Measurements from ENCODE around the gene RMC1. TPM values are rescaled to one million over a fixed set of nuclear protein-coding genes. Genes with fewer than 3 reads are reported as not detected.

RMC1 gene
- total and polyA plus RNA-seq, 2 of the 13 experiments (the other 11 are each of a cell fraction or from before 2014, with no cell fraction given), result 9.4 to 19.5 TPM

DNA sequence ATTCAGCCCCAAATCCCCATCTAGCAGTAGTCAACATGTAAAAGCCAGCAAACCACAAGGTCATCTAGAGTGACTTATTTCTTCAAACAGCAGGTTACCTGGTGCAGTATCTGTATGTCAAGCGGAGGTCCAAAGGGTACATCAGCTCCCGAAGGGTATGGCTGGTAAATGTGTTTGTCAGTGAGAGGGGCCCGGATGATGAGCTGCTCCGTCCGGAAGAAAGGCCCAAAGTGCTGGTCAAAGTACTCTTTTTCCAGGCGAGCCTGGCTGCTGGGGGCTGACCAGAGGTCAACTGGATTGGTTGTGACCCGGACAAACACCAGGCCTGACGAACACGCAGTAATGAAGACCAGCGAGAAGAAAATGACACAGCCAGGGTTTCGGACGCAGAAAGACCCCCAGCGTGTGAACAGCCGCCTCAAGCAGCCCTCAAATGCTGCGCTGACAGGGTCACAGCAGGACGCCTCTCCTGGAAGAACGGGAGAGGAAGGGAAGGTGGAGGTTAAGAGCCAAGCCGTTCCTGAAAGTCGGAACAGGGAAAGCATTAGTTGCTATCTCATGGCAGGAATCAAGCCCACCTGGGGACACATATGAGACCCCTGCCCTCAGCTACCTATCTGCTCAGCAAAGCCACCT is 53.0 kb downstream of the RMC1 start (continued):
- TF ChIP-seq KDM5B (CRISPR knock-in tag; IDR thresholded peaks at IDR 0.05; ENCODE audit: borderline replicate concordance) (peak; percentile 88; the same call in 1 of the 2 replicates), HNF1B (CRISPR knock-in tag; IDR thresholded peaks at IDR 0.05) (peak; percentile 95), ZGPAT (CRISPR knock-in tag; IDR thresholded peaks at IDR 0.05) (peak; percentile 92), ZNF777 (CRISPR knock-in tag; IDR thresholded peaks at IDR 0.05) (0 out of 2 replicates have a peak, but pooled peaks have one; percentile 43), ZNF598 (CRISPR knock-in tag; IDR thresholded peaks at IDR 0.05; ENCODE audit: borderline replicate concordance) (peak; percentile 53; the same call in 1 of the 2 replicates), KMT2A (CRISPR knock-in tag; IDR thresholded peaks at IDR 0.05) (peak; percentile 75), SP4 (CRISPR knock-in tag; IDR thresholded peaks at IDR 0.05) (peak; percentile 31; the same call in 1 of the 2 replicates), ZSCAN25 (CRISPR knock-in tag; IDR thresholded peaks at IDR 0.05) (0 out of 2 replicates have a peak, but pooled peaks have one; percentile 31), KDM4B (CRISPR knock-in tag; IDR thresholded peaks at IDR 0.05) (no peak), TOPORS (CRISPR knock-in tag; IDR thresholded peaks at IDR 0.05) (peak; percentile 87), RCOR2 (CRISPR knock-in tag; IDR thresholded peaks at IDR 0.05) (peak; percentile 98)
- TF ChIP-seq, protein P1, sequence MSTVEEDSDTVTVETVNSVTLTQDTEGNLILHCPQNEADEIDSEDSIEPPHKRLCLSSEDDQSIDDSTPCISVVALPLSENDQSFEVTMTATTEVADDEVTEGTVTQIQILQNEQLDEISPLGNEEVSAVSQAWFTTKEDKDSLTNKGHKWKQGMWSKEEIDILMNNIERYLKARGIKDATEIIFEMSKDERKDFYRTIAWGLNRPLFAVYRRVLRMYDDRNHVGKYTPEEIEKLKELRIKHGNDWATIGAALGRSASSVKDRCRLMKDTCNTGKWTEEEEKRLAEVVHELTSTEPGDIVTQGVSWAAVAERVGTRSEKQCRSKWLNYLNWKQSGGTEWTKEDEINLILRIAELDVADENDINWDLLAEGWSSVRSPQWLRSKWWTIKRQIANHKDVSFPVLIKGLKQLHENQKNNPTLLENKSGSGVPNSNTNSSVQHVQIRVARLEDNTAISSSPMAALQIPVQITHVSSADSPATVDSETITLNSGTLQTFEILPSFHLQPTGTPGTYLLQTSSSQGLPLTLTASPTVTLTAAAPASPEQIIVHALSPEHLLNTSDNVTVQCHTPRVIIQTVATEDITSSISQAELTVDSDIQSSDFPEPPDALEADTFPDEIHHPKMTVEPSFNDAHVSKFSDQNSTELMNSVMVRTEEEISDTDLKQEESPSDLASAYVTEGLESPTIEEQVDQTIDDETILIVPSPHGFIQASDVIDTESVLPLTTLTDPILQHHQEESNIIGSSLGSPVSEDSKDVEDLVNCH (CRISPR knock-in tag; IDR thresholded peaks at IDR 0.05), result no peak
- TF ChIP-seq, protein P2, sequence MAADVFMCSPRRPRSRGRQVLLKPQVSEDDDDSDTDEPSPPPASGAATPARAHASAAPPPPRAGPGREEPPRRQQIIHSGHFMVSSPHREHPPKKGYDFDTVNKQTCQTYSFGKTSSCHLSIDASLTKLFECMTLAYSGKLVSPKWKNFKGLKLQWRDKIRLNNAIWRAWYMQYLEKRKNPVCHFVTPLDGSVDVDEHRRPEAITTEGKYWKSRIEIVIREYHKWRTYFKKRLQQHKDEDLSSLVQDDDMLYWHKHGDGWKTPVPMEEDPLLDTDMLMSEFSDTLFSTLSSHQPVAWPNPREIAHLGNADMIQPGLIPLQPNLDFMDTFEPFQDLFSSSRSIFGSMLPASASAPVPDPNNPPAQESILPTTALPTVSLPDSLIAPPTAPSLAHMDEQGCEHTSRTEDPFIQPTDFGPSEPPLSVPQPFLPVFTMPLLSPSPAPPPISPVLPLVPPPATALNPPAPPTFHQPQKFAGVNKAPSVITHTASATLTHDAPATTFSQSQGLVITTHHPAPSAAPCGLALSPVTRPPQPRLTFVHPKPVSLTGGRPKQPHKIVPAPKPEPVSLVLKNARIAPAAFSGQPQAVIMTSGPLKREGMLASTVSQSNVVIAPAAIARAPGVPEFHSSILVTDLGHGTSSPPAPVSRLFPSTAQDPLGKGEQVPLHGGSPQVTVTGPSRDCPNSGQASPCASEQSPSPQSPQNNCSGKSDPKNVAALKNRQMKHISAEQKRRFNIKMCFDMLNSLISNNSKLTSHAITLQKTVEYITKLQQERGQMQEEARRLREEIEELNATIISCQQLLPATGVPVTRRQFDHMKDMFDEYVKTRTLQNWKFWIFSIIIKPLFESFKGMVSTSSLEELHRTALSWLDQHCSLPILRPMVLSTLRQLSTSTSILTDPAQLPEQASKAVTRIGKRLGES (CRISPR knock-in tag; IDR thresholded peaks at IDR 0.05; ENCODE audit: borderline replicate concordance), result no peak; the same call in 1 of the 2 replicates
- TF ChIP-seq, protein P3, sequence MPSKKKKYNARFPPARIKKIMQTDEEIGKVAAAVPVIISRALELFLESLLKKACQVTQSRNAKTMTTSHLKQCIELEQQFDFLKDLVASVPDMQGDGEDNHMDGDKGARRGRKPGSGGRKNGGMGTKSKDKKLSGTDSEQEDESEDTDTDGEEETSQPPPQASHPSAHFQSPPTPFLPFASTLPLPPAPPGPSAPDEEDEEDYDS (CRISPR knock-in tag; IDR thresholded peaks at IDR 0.05), result peak; percentile 47; the same call in 1 of the 2 replicates
- TF ChIP-seq, protein P4, sequence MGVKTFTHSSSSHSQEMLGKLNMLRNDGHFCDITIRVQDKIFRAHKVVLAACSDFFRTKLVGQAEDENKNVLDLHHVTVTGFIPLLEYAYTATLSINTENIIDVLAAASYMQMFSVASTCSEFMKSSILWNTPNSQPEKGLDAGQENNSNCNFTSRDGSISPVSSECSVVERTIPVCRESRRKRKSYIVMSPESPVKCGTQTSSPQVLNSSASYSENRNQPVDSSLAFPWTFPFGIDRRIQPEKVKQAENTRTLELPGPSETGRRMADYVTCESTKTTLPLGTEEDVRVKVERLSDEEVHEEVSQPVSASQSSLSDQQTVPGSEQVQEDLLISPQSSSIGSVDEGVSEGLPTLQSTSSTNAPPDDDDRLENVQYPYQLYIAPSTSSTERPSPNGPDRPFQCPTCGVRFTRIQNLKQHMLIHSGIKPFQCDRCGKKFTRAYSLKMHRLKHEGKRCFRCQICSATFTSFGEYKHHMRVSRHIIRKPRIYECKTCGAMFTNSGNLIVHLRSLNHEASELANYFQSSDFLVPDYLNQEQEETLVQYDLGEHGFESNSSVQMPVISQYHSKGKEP (CRISPR knock-in tag; IDR thresholded peaks at IDR 0.05), result no peak
- TF ChIP-seq, protein P5, sequence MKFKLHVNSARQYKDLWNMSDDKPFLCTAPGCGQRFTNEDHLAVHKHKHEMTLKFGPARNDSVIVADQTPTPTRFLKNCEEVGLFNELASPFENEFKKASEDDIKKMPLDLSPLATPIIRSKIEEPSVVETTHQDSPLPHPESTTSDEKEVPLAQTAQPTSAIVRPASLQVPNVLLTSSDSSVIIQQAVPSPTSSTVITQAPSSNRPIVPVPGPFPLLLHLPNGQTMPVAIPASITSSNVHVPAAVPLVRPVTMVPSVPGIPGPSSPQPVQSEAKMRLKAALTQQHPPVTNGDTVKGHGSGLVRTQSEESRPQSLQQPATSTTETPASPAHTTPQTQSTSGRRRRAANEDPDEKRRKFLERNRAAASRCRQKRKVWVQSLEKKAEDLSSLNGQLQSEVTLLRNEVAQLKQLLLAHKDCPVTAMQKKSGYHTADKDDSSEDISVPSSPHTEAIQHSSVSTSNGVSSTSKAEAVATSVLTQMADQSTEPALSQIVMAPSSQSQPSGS (CRISPR knock-in tag; IDR thresholded peaks at IDR 0.05), result peak; percentile 72; the same call in 1 of the 2 replicates

All from HepG2 (cell line).